OCI-LY7 (cell line): Measurements from ENCODE around the gene PLD4. TPM values are rescaled to one million over a fixed set of nuclear protein-coding genes. Genes with fewer than 3 reads are reported as not detected.

Source experiments
- BruUV-seq: library from RNA; stranded (reverse); fragments of 400-500 nt; replicated peaks from 2 replicates; lab custom pipeline; 2021; lab: Mats Ljungman, UMichigan
- CTCF ChIA-PET: fragments of 300-600 bp; sonication (Branson Sonifier 250); formaldehyde crosslinking; loops from one replicate; lab custom pipeline; 2022; ENCODE audit warnings: antibody characterized with exemption; ENCODE audit not compliant: unreplicated experiment; lab: Charles Lee
- POLR2A ChIA-PET: fragments of 300-600 bp; sonication (Branson Sonifier 250); formaldehyde crosslinking; loops from one replicate; lab custom pipeline; 2022; ENCODE audit warnings: antibody characterized with exemption; lab: Charles Lee
- DNase-seq: peaks from one replicate; pipeline ENCODE4 v3.0.0-alpha.2; 2015; ENCODE audit warnings: low spot score
- H2AFZ ChIP-seq: fragments of 200-600 bp; sonication (generic), shearing (Covaris generic); 2 replicates; pipeline ENCODE4 v1.6.1; 2014; ENCODE audit warnings: mild to moderate bottlenecking, antibody characterized with exemption, low read length, moderate library complexity
- H3K27ac ChIP-seq: fragments of 200-600 bp; sonication (generic); 2 replicates; pipeline ENCODE4 v1.5.1; 2014; ENCODE audit warnings: mixed run types, low read depth, mild to moderate bottlenecking, moderate library complexity, low read length, inconsistent platforms; ENCODE audit not compliant: poor library complexity, severe bottlenecking
- H3K36me3 ChIP-seq: fragments of 200-600 bp; sonication (generic); 2 replicates; pipeline ENCODE4 v1.6.1; 2014; ENCODE audit warnings: mild to moderate bottlenecking, antibody characterized with exemption, low read length, moderate library complexity, mixed read lengths; ENCODE audit not compliant: insufficient read depth
- H3K4me1 ChIP-seq: fragments of 200-600 bp; sonication (generic); 2 replicates; pipeline ENCODE4 v1.5.1; 2014; ENCODE audit warnings: mild to moderate bottlenecking, low read length; ENCODE audit not compliant: insufficient read depth, poor library complexity, severe bottlenecking
- H3K4me2 ChIP-seq: fragments of 200-600 bp; sonication (generic); 2 replicates; pipeline ENCODE4 v1.6.1; 2014; ENCODE audit warnings: mild to moderate bottlenecking, low read length
- H3K4me3 ChIP-seq: fragments of 200-600 bp; sonication (generic); 2 replicates; pipeline ENCODE4 v1.5.1; 2014; ENCODE audit warnings: mild to moderate bottlenecking, low read depth, low read length; ENCODE audit not compliant: poor library complexity, severe bottlenecking
- H3K79me2 ChIP-seq: fragments of 200-600 bp; sonication (generic); 2 replicates; pipeline ENCODE4 v1.6.1; 2016; ENCODE audit warnings: low read depth, mild to moderate bottlenecking, low read length, moderate library complexity, mixed read lengths; ENCODE audit not compliant: insufficient read depth
- H3K9me2 ChIP-seq: fragments of 200-600 bp; sonication (generic); 2 replicates; pipeline ENCODE4 v1.6.1; 2016; ENCODE audit warnings: mild to moderate bottlenecking, low read length, mixed read lengths; ENCODE audit not compliant: insufficient read depth
- H3K9me3 ChIP-seq: fragments of 200-600 bp; sonication (generic); 2 replicates; pipeline ENCODE4 v1.6.1; 2014; ENCODE audit warnings: mild to moderate bottlenecking, mixed run types, low read length, mixed read lengths
- H4K20me1 ChIP-seq: fragments of 200-600 bp; sonication (generic); 2 replicates; pipeline ENCODE4 v1.6.1; 2014; ENCODE audit warnings: mild to moderate bottlenecking, antibody characterized with exemption, low read length, moderate library complexity, mixed read lengths; ENCODE audit not compliant: insufficient read depth
- CTCF ChIP-seq: fragments of 200-600 bp; sonication (generic); conservative IDR thresholded peaks from 2 replicates; pipeline ENCODE4 v1.5.1; 2014; ENCODE audit warnings: mild to moderate bottlenecking, antibody characterized with exemption, low read length, moderate library complexity, mixed read lengths
- EZH2phosphoT487 ChIP-seq: fragments of 200-600 bp; sonication (generic); IDR thresholded peaks from 2 replicates; pipeline ENCODE4 v1.6.1; 2018; ENCODE audit warnings: low read depth, borderline replicate concordance, mild to moderate bottlenecking, mixed run types, antibody characterized with exemption, low read length, moderate library complexity, mixed read lengths
- intact Hi-C: fragments of 100-400 bp; cut with micrococcal nuclease; formaldehyde crosslinking; loops from one replicate; pipeline ENCODE4 v1.10.0; 2022; ENCODE audit not compliant: unreplicated experiment
- total RNA-seq, 2 experiments: library from RNA; depleted of rRNA in 1 of 2; stranded (reverse); fragments of >200 nt in 1 of 2; shearing (Covaris generic) in 1 of 2; gene quantifications; 2 replicates each; pipeline ENCODE4 v1.2.3, GENCODE V29; 2014 to 2022

PLD4 gene
- total RNA-seq, 2 experiments from 2014 or later = 0.66 to 5.1 TPM

DNA sequence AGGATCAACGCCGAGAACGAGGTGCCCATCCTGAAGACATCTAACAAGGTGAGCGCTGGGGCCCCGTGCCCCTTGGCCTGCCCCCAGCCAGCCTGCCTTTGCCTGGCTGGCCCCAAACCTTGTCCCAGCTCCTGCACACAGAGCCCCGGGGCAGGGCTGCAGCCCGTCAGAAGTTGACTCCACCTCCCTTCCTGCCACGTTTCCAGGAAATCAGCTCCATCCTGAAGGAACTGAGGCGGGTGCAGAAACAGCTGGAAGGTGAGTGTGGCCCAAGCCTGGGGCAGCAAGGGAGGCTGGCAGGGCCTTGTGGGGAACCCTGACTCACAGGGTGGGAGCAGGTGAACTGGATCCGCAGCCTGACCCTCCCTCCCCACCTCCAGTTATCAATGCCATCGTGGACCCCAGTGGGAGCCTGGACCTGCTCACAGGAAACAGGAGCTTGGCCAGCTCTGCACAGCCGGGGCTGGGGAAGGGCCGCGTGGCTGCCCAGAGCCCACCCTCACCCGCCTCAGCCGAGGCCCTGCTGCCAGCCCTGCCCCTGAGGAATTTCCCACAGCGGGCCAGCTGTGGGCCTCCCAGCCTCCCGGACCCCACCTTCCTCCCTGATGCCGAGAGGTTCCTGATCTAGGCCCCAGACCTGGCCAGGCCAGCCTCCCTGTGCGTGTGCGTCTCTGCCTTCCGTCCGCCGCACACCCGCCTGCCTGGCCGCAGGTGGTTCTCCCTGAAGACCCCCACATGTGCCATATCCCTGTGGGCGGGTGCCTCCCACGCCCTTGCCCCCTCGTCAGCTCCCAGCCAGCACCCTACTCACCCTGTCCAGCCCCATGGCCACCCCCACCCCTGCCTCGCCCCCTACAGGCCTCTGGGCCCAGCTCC lies 30.1 kb upstream of the PLD4 start:
- POLR2A ChIA-PET = no interaction called here
- no peak for DNase-seq

GRCh38 chr14:104895207-104895785 lies 29.4 kb upstream of the PLD4 start:
- TF ChIP-seq CTCF (no peak), EZH2phosphoT487 (no peak)
- Histone ChIP-seq H3K9me2 (no peaks in the 10 kb centered on the region), H3K36me3 (no peaks in the 10 kb centered on the region), H3K27ac (no peak overlapping the region), H2AFZ (no peak overlapping the region), H3K9me3 (no peaks in the 10 kb centered on the region), H3K4me3 (no peak overlapping the region), H3K4me1 (no peaks in the 10 kb centered on the region), H3K4me2 (no peak overlapping the region), H4K20me1 (no peaks in the 10 kb centered on the region), H3K79me2 (no peaks in the 10 kb centered on the region)
- POLR2A ChIA-PET = no interaction called here
- no peak for DNase-seq
- CTCF ChIA-PET = no interaction called here
- intact Hi-C loops = no loop called here
- BruUV-seq = no TSS peak

More for the DNA sequence above, 30.1 kb upstream of the PLD4 start:
- Histone ChIP-seq H3K9me3 (no peaks in the 10 kb centered on the region), H3K9me2 (no peaks in the 10 kb centered on the region), H3K4me2 (no peak overlapping the region), H3K4me1 (no peaks in the 10 kb centered on the region), H3K27ac (no peak overlapping the region), H3K36me3 (no peaks in the 10 kb centered on the region), H3K4me3 (no peak overlapping the region), H3K79me2 (no peaks in the 10 kb centered on the region), H4K20me1 (no peaks in the 10 kb centered on the region), H2AFZ (no peak overlapping the region)
- BruUV-seq = no TSS peak
- intact Hi-C loops = no loop called here
- CTCF ChIA-PET = no interaction called here
- TF ChIP-seq EZH2phosphoT487 = no peak
- TF ChIP-seq CTCF = no peak
